Sigmoid colon (tissue), 7 donors: ENCODE data around the gene HES2. TPM values are rescaled to one million over a fixed set of nuclear protein-coding genes. Genes with fewer than 3 reads are reported as not detected.
"Not testable (repeated sequence)": the region's sequence is repeated elsewhere in the genome, so short reads cannot be mapped to it uniquely, and the experiment has no call there.

ENCODE experiments used
- DNase-seq: peaks from one replicate; pipeline ENCODE4 v3.0.0-alpha.2; 2019
- H3K27ac ChIP-seq, 4 donors: fragments of 200-600 bp; sonication (generic); one replicate each; pipeline ENCODE4 v1.5.1; 2016 to 2019; ENCODE audit warnings: mild to moderate bottlenecking in 1 of 4
- H3K27me3 ChIP-seq, 3 donors: fragments of 200-600 bp; sonication (generic); one replicate each; pipeline ENCODE4 v1.5.1; 2019; ENCODE audit warnings: mild to moderate bottlenecking in 1 of 3
- H3K36me3 ChIP-seq, 4 donors: fragments of 200-600 bp; sonication (generic); one replicate each; pipeline ENCODE4 v1.5.1; 2016 to 2019
- H3K4me1 ChIP-seq, 4 donors: fragments of 200-600 bp; sonication (generic); one replicate each; pipeline ENCODE4 v1.5.1; 2017 to 2019
- H3K4me3 ChIP-seq, 4 donors: fragments of 200-600 bp; sonication (generic); one replicate each; pipeline ENCODE4 v1.5.1; 2017 to 2019; ENCODE audit warnings: mild to moderate bottlenecking in 2 of 4, moderate library complexity in 1 of 4
- H3K9me3 ChIP-seq, 4 donors: fragments of 200-600 bp in 3 of 4; sonication (generic) in 3 of 4; one replicate each; pipeline versions ENCODE4 v1.5.1 to v1.6.1; 2013 to 2019
- CTCF ChIP-seq, 4 experiments: fragments of 450-650 bp in 3 of 4; fragments of 200-600 bp in 1 of 4; IDR thresholded peaks; one replicate each; pipeline ENCODE4 v1.5.1; 2016 to 2019; ENCODE audit warnings: antibody characterized with exemption in 4 of 4, mild to moderate bottlenecking in 3 of 4, moderate library complexity in 2 of 4
- EP300 ChIP-seq, 4 donors: sonication (generic); formaldehyde crosslinking; IDR thresholded peaks; one replicate each; pipeline ENCODE4 v1.6.1; 2017; ENCODE audit warnings: antibody characterized with exemption in 4 of 4
- POLR2A ChIP-seq, 2 donors: fragments of 450-650 bp; IDR thresholded peaks; one replicate each; pipeline ENCODE4 v1.6.1; 2016; ENCODE audit warnings: antibody characterized with exemption in 2 of 2, mild to moderate bottlenecking in 2 of 2, moderate library complexity in 2 of 2
- POLR2AphosphoS5 ChIP-seq, 4 donors: sonication (generic); formaldehyde crosslinking; IDR thresholded peaks; one replicate each; pipeline ENCODE4 v1.6.1; 2017; ENCODE audit warnings: antibody characterized with exemption in 4 of 4
- WGBS, 2 donors: extraction: QIAGEN DNeasy Blood & Tissue Kit; methylation state at CpG; one replicate each; pipeline ENCODE4 v1.1.7; 2013; 5-methylcytosine and 5-hydroxymethylcytosine counted together
- intact Hi-C: fragments of 100-400 bp; cut with DNase I; formaldehyde crosslinking; loops from one replicate; pipeline ENCODE4 v1.15.1; 2023
- polyA plus RNA-seq, 3 donors: library from polyadenylated mRNA; stranded (reverse); fragments of 200-250 nt; gene quantifications; one replicate each; pipeline ENCODE4 v1.2.3, GENCODE V29; 2013
- total RNA-seq, 4 donors: library from RNA; depleted of rRNA; stranded (reverse); fragments of >200 nt; gene quantifications; one replicate each; pipeline ENCODE4 v1.1.0, GENCODE V29; 2016
- donor health status: healthy with polysubstance abuse.
- donor health status: Bipolar disorder and iron deficiency.
- donor health status: healthy.

The HES2 gene
- total and polyA plus RNA-seq, 7 donors, result 10.7 to 27.0 (median 19.9) TPM; not detected in 4

GRCh38 chr1:6454856-6455751, 35.4 kb upstream of the HES2 start:
- no peak overlapping the region for H3K4me3 ChIP-seq
- H3K27ac ChIP-seq, result no peak overlapping the region
- intact Hi-C loops, result no loop called here
- no peaks in the 10 kb centered on the region for H3K36me3 ChIP-seq
- no peak for DNase-seq
- H3K27me3 ChIP-seq, result peaks cover 11 to 95% (median 64%) of the 10 kb centered on the region in 3 donors
- H3K4me1 ChIP-seq, result peaks cover 0 to 21% (median 2%) of the 10 kb centered on the region in 4 donors
- no peak for TF ChIP-seq POLR2A (IDR thresholded peaks at IDR 0.05)
- TF ChIP-seq EP300 (IDR thresholded peaks at IDR 0.05), result no peak
- no peak for TF ChIP-seq CTCF (IDR thresholded peaks at IDR 0.05)
- TF ChIP-seq POLR2AphosphoS5 (IDR thresholded peaks at IDR 0.05), result no peak
- WGBS, 2 donors, result 38 to 79% methylated on average over 115 of the region's 115 CpGs
- H3K9me3 ChIP-seq, result no peaks in the 10 kb centered on the region

- intact Hi-C loops, H3K4me3 ChIP-seq, DNase-seq, H3K9me3 ChIP-seq, H3K36me3 ChIP-seq, H3K27ac ChIP-seq: not testable (repeated sequence)
- 34 to 80% methylated on average over 85 of the region's 85 CpGs for WGBS, 2 donors
- peaks cover 0 to 17% (median 2%) of the 10 kb centered on the region in 4 donors for H3K4me1 ChIP-seq
- peaks cover 20 to 95% (median 72%) of the 10 kb centered on the region in 3 donors for H3K27me3 ChIP-seq
These were observed 34.5 kb upstream of the HES2 start for GRCh38 chr1:6453895-6454855.

DNA sequence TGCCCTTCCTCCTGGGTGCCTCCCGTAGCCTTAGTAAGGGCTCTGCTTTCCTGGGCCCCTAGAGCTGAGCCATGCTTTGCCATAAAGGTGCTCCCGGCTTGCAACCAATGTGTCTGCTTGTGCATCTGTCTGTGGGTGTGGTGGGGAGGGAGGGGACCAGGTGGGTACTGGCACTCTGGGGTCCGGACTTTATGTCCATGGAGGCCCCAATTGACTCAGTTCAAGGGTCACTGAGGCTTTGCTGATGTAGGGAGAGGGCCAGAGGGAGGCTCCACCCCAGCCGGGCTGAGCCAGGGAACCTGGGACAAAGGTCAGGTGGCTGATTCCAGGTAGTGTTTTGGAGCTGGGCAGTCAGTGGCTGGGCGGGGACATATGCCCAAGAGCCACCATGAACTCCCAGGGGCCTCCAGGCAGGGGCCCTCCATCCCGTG, 31.2 kb upstream of the HES2 start:
- peaks cover 43 to 98% (median 94%) of the 10 kb centered on the region in 3 donors for H3K27me3 ChIP-seq
- no peaks in the 10 kb centered on the region for H3K9me3 ChIP-seq
- TF ChIP-seq EP300 (IDR thresholded peaks at IDR 0.05) (no peak), POLR2AphosphoS5 (IDR thresholded peaks at IDR 0.05) (no peak), CTCF (IDR thresholded peaks at IDR 0.05) (no peak), POLR2A (IDR thresholded peaks at IDR 0.05) (no peak)
- peaks cover 0 to 39% (median 21%) of the 10 kb centered on the region in 4 donors for H3K4me1 ChIP-seq
- no peak for DNase-seq
- no peak overlapping the region for H3K27ac ChIP-seq
- no peak overlapping the region for H3K4me3 ChIP-seq
- H3K36me3 ChIP-seq, result no peaks in the 10 kb centered on the region
- 12 to 59% methylated on average over 6 of the region's 6 CpGs for WGBS, 2 donors
- intact Hi-C loops, result no loop called here

GRCh38 chr1:6450486-6450885, 30.8 kb upstream of the HES2 start:
- Histone ChIP-seq H3K27me3 (peaks cover 43 to 94% (median 90%) of the 10 kb centered on the region in 3 donors), H3K4me1 (peaks cover 0 to 39% (median 21%) of the 10 kb centered on the region in 4 donors)
- H3K36me3 ChIP-seq, H3K9me3 ChIP-seq, H3K27ac ChIP-seq, intact Hi-C loops, DNase-seq, H3K4me3 ChIP-seq: not testable (repeated sequence)
- 24 to 29% methylated on average over 10 of the region's 10 CpGs for WGBS, 2 donors

- Histone ChIP-seq H3K27ac (no peak overlapping the region), H3K36me3 (no peaks in the 10 kb centered on the region), H3K9me3 (no peaks in the 10 kb centered on the region), H3K4me1 (peaks cover 0 to 36% (median 20%) of the 10 kb centered on the region in 4 donors), H3K27me3 (peaks cover 39 to 94% (median 85%) of the 10 kb centered on the region in 3 donors), H3K4me3 (no peak overlapping the region)
- intact Hi-C loops, result no loop called here
- TF ChIP-seq CTCF (IDR thresholded peaks at IDR 0.05) (no peak), EP300 (IDR thresholded peaks at IDR 0.05) (no peak), POLR2A (IDR thresholded peaks at IDR 0.05) (no peak), POLR2AphosphoS5 (IDR thresholded peaks at IDR 0.05) (no peak)
- 32 to 49% methylated on average over 7 of the region's 7 CpGs for WGBS, 2 donors
- DNase-seq, result no peak
These were observed 30.3 kb upstream of the HES2 start for GRCh38 chr1:6450005-6450450.
